GM21528 (cell line): Measurements from ENCODE around the gene MED10.

ENCODE experiments used
- ATAC-seq: cut with Tn5 transposase; IDR thresholded peaks from one replicate; pipeline ENCODE4 v1.9.1; 2021; ENCODE audit warnings: mild to moderate bottlenecking, moderate library complexity; ENCODE audit not compliant: unreplicated experiment, low FRiP score

MED10 gene

GRCh38 chr5:6353602-6354302, 24.6 kb downstream of the MED10 start:
- no peak for ATAC-seq

- ATAC-seq: no peak
Measured at GRCh38 chr5:6350277-6351090, 27.9 kb downstream of the MED10 start.

- ATAC-seq: no peak
Measured at GRCh38 chr5:6349387-6349786, 29.0 kb downstream of the MED10 start.

DNA sequence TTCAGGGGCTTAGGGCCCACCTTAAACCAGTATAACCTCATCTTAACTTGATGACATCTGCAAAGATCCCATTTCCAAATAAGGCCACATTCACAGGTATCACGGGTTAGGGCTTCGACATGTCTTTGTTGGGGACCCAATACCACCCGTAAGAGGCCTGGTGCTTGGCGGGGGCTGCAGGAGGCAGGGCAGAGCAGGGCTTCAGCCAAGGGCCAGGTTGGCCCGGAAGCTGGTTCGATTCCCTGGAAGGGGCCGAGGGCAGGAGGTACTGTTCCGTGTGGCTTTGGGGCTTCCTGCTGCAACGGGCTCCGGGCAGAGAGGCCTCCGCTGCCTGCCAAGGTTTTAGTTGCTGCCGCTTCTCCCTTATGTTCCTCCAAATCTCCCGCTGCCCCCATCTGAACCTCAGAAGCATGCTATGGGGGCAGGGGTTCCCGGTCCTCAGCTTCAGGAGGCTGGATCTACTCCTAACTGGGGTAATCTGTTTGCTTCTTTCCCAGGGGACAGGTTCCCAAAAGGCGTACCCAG, 29.8 kb downstream of the MED10 start:
- ATAC-seq: no peak

GRCh38 chr5:6347673-6348072, 30.7 kb downstream of the MED10 start:
- no peak for ATAC-seq

DNA sequence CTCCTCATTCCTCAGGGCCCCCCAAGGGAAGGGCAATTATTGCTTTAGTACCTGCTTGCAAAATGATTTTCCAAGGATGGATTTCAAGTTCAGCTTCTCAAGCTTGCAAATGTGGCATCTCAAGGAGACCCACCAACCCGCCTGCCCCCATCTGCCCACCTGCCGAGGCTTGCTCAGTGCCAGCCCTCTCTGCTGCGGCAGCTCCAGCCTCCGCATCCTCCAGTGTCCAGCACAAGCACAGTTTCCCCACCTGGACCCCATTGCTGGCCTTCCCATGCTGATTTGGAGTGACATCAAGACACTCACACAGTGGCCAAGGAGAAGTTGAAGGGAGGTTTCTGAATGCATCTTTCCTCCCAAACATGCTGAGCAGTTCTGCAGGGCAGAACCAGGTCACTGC, 31.2 kb downstream of the MED10 start:
- ATAC-seq: no peak

DNA sequence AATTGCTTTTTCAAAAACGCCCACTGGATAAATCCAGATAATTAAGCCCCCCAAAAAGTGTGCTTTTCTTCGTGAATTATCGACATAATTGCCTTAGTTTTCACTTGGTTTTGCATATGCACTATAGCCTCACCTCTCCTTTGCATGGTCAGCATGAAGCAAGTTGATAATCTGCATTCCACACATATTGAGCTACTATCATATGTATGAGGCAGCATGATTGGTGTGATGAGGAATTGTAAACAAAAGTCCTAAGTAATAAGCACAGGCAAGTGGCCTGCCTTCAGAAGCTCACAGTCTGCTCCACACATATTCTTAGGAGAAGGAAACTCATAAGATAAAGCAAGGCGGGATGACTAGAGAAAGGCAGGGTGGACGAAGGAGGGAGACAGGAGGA, 33.8 kb downstream of the MED10 start:
- ATAC-seq: no peak

DNA sequence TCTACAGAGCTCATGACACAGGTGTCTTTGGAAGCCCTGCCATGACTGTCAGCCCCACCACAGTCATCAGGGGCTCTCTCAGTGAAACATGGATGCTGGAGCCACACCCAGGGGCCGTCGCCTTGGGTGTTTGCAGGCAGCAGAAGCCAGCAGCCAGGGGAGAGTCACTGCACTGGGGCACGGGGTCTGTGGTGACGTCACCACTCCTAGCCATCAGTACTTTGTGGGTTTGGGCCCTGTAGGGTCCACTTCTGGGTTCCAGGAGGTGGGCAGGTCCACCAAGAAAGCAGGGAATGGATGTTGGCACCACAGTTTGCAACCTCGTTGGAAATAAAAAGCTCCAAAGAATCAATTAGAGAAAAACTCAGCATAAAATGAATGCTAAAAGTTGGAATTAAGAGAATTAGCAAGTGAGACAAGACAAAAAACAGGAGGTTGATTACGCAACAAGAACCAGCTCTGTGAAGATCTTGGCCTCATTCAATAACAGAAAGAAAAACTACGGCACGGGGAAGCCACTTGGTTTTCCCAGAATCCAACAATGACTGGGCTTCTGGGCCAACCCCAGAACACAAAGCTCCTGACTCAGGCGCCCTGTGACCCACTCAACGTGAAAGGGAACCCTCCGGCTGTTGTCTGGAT, 34.3 kb downstream of the MED10 start:
- ATAC-seq: no peak

- ATAC-seq: no peak
Measured at GRCh38 chr5:6342689-6343315, 35.5 kb downstream of the MED10 start.

DNA sequence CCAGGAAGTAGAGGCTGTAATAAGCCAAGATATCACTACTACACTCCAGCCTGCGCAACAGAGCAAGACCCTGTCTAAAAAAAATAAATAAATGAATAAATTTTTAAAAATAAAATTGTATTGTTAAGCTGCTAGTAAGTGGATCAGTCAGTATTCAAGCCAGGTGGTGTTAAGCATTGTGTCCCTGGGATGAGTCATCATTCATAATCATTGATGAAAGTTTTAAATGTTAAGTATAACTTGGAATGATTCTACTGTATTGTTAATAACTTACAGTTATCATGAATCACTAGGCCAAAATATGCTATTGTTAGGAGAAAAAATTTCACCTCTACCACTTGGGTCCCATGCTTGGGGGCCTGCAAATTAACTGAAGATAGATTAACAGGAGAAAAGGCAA, 38.2 kb downstream of the MED10 start:
- no peak for ATAC-seq

DNA sequence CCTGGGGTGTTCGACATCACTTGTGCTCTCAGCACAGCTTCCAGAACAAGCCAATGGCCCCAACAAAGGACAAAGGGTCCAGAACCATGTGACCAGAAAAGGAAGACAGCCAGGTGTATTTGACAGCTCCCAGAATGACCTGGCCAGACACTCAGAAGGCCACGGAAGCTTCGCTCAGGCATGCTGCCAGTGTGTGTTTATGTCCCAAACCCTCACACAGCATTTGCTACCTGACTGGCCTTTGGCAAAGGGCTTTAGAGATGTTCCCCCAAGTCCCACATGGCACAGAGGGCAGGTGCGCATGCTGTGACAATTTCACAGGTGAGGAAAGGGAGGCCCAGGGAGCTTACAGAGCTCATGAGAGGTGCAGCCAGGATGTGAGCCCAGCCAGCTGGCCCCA, 39.5 kb downstream of the MED10 start:
- ATAC-seq: no peak

- no peak for ATAC-seq
Measured at GRCh38 chr5:6338135-6338534, 40.2 kb downstream of the MED10 start.

DNA sequence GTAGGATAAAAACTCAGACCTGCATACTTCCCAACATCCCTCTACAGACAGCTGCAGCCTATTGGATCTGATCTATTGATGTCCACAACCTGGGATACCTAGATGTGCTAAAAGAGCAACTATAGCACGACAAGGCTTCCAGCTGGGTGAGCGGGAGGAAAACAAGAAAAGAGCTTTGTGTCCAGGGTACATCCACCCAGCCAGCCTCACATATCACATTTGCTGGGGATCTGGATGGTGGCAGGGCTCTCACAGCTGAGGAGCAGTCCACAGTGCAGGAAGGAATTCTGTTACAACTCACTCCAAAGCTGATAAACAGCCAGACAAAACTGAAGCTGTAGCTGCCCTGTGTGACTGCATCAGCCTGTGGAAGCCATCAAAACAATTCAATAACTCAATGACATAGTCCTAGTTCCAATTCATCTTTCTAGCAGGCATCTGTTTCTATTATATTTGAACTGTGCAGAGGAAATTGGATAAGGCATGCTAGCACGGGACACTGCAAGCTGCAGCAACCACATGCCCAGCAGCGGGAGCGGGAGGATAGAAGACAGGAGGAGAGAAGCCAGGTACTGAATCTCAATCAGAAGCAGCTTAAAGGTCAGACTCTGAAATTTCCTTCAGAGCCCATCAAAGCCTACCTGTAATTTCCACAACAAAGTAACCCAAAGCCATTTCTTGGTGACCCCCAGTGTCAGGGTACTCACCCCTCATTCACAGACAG, 45.0 kb downstream of the MED10 start:
- ATAC-seq: no peak

- ATAC-seq: no peak
Measured at GRCh38 chr5:6328173-6328572, 50.2 kb downstream of the MED10 start.

DNA sequence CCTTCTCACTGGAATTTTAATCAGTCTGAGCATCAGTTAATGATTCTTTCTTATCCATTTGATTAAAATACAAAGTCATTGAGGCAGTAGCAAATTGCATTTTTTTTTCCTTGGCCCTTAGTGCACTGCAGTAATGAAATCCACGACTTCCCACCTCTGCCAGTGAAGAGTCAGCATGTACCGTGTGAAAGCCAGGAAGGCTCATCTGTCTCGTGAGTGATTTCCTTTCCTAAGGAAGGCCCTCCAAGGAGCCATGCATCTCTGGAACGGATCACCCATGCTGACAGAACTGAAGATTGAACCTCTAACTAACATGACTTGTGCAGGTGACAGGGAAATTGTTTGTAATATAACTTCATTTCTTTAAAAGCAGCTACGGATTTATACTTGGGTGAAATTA, 51.6 kb downstream of the MED10 start:
- no peak for ATAC-seq

DNA sequence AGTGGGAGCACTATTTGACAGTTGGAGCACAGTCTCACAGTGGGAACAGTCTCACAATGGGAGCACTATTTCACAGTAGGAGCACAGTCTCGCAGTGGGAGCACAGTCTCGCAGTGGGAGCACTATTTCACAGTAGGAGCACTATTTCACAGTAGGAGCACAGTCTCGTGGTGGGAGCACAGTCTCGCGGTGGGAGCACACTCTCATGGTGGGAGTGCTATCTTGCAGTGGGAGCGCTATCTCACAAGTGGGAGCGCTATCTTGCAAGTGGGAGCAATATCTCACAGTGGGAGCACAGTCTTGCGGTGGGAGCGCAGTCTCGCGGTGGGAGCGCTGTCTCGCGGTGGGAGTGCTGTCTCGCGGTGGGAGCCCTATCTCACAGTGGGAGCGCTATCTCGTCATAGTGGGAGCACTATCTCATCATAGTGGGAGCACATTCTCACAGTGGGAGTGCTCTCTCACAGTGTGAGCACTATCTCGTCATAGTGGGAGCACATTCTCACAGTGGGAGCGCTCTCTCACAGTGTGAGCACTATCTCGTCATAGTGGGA, 56.1 kb downstream of the MED10 start:
- no peak for ATAC-seq
